Measurements from ENCODE around the gene NSG1.

The NSG1 gene

GRCh38 chr4:4374388-4375098 is 12.4 kb upstream of the NSG1 start:
- DNase-seq (ENCODE audit: low read depth in 3 of 3), result no peak

GRCh38 chr4:4376074-4376473 is 10.8 kb upstream of the NSG1 start:
- DNase-seq (ENCODE audit: low read depth in 3 of 3), result no peak

- DNase-seq (ENCODE audit: low read depth in 3 of 3), result no peak
Measured at GRCh38 chr4:4377191-4377590, 9.7 kb upstream of the NSG1 start.

GRCh38 chr4:4377732-4378460 is 9.0 kb upstream of the NSG1 start:
- DNase-seq (ENCODE audit: low read depth in 3 of 3), result no peak

- DNase-seq (ENCODE audit: low read depth in 3 of 3), result no peak
Measured at GRCh38 chr4:4379540-4380087, 7.3 kb upstream of the NSG1 start.

GRCh38 chr4:4383085-4383484 is 3.8 kb upstream of the NSG1 start:
- DNase-seq (ENCODE audit: low read depth in 3 of 3), result no peak

GRCh38 chr4:4384837-4385236 is 2.1 kb upstream of the NSG1 start:
- no peak for DNase-seq (ENCODE audit: low read depth in 3 of 3)

GRCh38 chr4:4385729-4386295 is 1.1 kb upstream of the NSG1 start:
- no peak for DNase-seq (ENCODE audit: low read depth in 3 of 3)

GRCh38 chr4:4386296-4386735 is 586 bp upstream of the NSG1 start:
- DNase-seq (ENCODE audit: low read depth in 3 of 3), result peak in 2 of 3 experiments; percentile 7 to 26

- no peak for DNase-seq (ENCODE audit: low read depth in 3 of 3)
Measured at GRCh38 chr4:4387531-4388310, 819 bp downstream of the NSG1 start.

GRCh38 chr4:4388311-4388790 is 1.4 kb downstream of the NSG1 start:
- DNase-seq (ENCODE audit: low read depth in 3 of 3), result no peak

- no peak for DNase-seq (ENCODE audit: low read depth in 3 of 3)
Measured at GRCh38 chr4:4388836-4389575, 2.1 kb downstream of the NSG1 start.

GRCh38 chr4:4390046-4390445 is 3.1 kb downstream of the NSG1 start:
- DNase-seq (ENCODE audit: low read depth in 3 of 3), result no peak

GRCh38 chr4:4390515-4391240 is 3.8 kb downstream of the NSG1 start:
- no peak for DNase-seq (ENCODE audit: low read depth in 3 of 3)

- DNase-seq (ENCODE audit: low read depth in 3 of 3), result no peak
Measured at GRCh38 chr4:4391866-4392265, 5.0 kb downstream of the NSG1 start.

GRCh38 chr4:4392501-4393183 is 5.7 kb downstream of the NSG1 start:
- DNase-seq (ENCODE audit: low read depth in 3 of 3), result no peak

- no peak for DNase-seq (ENCODE audit: low read depth in 3 of 3)
Measured at GRCh38 chr4:4394644-4395043, 7.7 kb downstream of the NSG1 start.

GRCh38 chr4:4395371-4395770 is 8.5 kb downstream of the NSG1 start:
- DNase-seq (ENCODE audit: low read depth in 3 of 3), result no peak

GRCh38 chr4:4395849-4396627 is 9.1 kb downstream of the NSG1 start:
- DNase-seq (ENCODE audit: low read depth in 3 of 3), result no peak

Measured in stimulated activated CD4-positive, alpha-beta T cell treated with anti-CD3 and anti-CD28 coated beads, TNF-alpha, amount 100 ng/mL, for 24 hours (primary cell).